K562 (cell line): ENCODE data around the gene PREP. TPM values are rescaled to one million over a fixed set of nuclear protein-coding genes. Genes with fewer than 3 reads are reported as not detected.

Experiments used
- ATAC-seq: fragments of 200-7000 bp; cut with Tn5 transposase; 3 replicates; pipeline ENCODE4 v1.9.1; 2020; ENCODE audit warnings: moderate library complexity
- BruUV-seq: library from RNA; stranded (reverse); fragments of 400-500 nt; replicated peaks from 2 replicates; lab custom pipeline; 2021; lab: Mats Ljungman, UMichigan
- CTCF ChIA-PET: fragments of 300-600 bp; formaldehyde crosslinking; extraction: SDS; loops from one replicate; lab custom pipeline; 2021; ENCODE audit warnings: low intra/inter-chr PET ratio; lab: Yijun Ruan, JAX
- POLR2A ChIA-PET: fragments of 300-600, 350-650 bp; sonication (Branson Sonifier 250); formaldehyde crosslinking; extraction: SDS; loops from one replicate; lab custom pipeline; 2021; ENCODE audit warnings: antibody characterized with exemption, inconsistent platforms; lab: Yijun Ruan, JAX
- DNase-seq, 4 experiments: peaks; one replicate each; pipeline versions ENCODE4 v3.0.0 to v3.0.0-alpha.2; 2011 to 2018; ENCODE audit warnings: low spot score in 3 of 4, mixed read lengths in 3 of 4; ENCODE audit errors: extremely low read depth in 1 of 4
- FAIRE-seq: peaks from 2 replicates; lab custom pipeline; 2011; peaks lifted over from hg19 to GRCh38; lab: Jason Lieb, UNC
- H2AFZ ChIP-seq: 2 replicates; pipeline ENCODE4 v1.6.0; 2011; ENCODE audit warnings: low read depth, low read length, control low read depth, inconsistent platforms
- H3K27ac ChIP-seq: fragments of 200-600 bp; 3 replicates; pipeline ENCODE4 v1.8.0; 2011; ENCODE audit warnings: low read depth, mild to moderate bottlenecking, control low read depth, inconsistent platforms, low read length, moderate library complexity, mixed read lengths; ENCODE audit errors: extremely low read depth
- H3K27me3 ChIP-seq, 2 experiments: fragments of 300-600 bp in 1 of 2; 2 replicates in 1 of 2; 3 replicates in 1 of 2; pipeline versions ENCODE4 v1.6.0 to v1.8.0; 2011; ENCODE audit warnings: inconsistent platforms in 2 of 2, low read length in 2 of 2, mild to moderate bottlenecking in 1 of 2, mixed read lengths in 1 of 2, moderate library complexity in 1 of 2; ENCODE audit not compliant: control insufficient read depth in 2 of 2, insufficient read depth in 2 of 2
- H3K36me3 ChIP-seq: fragments of 300-600 bp; 3 replicates; pipeline ENCODE4 v1.8.0; 2011; ENCODE audit warnings: mild to moderate bottlenecking, low read length, inconsistent platforms; ENCODE audit not compliant: control insufficient read depth, insufficient read depth
- H3K4me1 ChIP-seq, 2 experiments: fragments of 200-600 bp in 1 of 2; replicated peaks in 1 of 2; 2 replicates in 1 of 2; 3 replicates in 1 of 2; pipeline versions ENCODE4 v1.5.1 to v1.8.0; 2011; ENCODE audit warnings: inconsistent platforms in 2 of 2, low read length in 2 of 2, mild to moderate bottlenecking in 1 of 2, mixed read lengths in 1 of 2, moderate library complexity in 1 of 2; ENCODE audit not compliant: control insufficient read depth in 2 of 2, insufficient read depth in 2 of 2
- H3K4me2 ChIP-seq: 2 replicates; pipeline ENCODE4 v1.6.1; 2011; ENCODE audit warnings: low read length, control low read depth, inconsistent platforms, mixed read lengths; ENCODE audit not compliant: insufficient read depth
- H3K4me3 ChIP-seq: fragments of 200-600 bp; sonication (generic), shearing (Covaris generic); 2 replicates; pipeline ENCODE4 v1.5.1; 2016; ENCODE audit warnings: control low read depth, inconsistent platforms
- H3K79me2 ChIP-seq: fragments of 200-600 bp; 3 replicates; pipeline ENCODE4 v1.8.0; 2011; ENCODE audit warnings: low read length, inconsistent platforms; ENCODE audit not compliant: control insufficient read depth, insufficient read depth
- H3K9ac ChIP-seq, 2 experiments: 2 replicates each; pipeline versions ENCODE4 v1.6.0 to v1.6.1; 2011; ENCODE audit warnings: low read depth in 2 of 2, low read length in 2 of 2, control low read depth in 1 of 2, inconsistent platforms in 1 of 2, mild to moderate bottlenecking in 1 of 2, mixed read lengths in 1 of 2; ENCODE audit not compliant: insufficient read depth in 1 of 2
- H3K9me1 ChIP-seq: one replicate; pipeline ENCODE4 v1.6.0; 2011; ENCODE audit warnings: inconsistent platforms, mild to moderate bottlenecking, low read length, moderate library complexity; ENCODE audit not compliant: control insufficient read depth, insufficient read depth
- H3K9me3 ChIP-seq: replicated peaks from 2 replicates; pipeline ENCODE4 v1.5.1; 2011; ENCODE audit warnings: low read depth, low read length, inconsistent platforms; ENCODE audit not compliant: control insufficient read depth, insufficient read depth
- H4K20me1 ChIP-seq: replicated peaks from 2 replicates; pipeline ENCODE4 v1.6.1; 2011; ENCODE audit warnings: low read length, inconsistent platforms, mixed read lengths; ENCODE audit not compliant: control insufficient read depth, insufficient read depth
- CTCF ChIP-seq, 3 experiments: IDR thresholded peaks in 2 of 3; conservative IDR thresholded peaks in 1 of 3; 2 replicates each; pipeline ENCODE4 v1.5.1; 2011 to 2012; ENCODE audit warnings: low read length in 3 of 3, mild to moderate bottlenecking in 3 of 3, control low read depth in 2 of 3, improper control_type of control experiment in 1 of 3, inconsistent platforms in 1 of 3, low read depth in 1 of 3, mixed read lengths in 1 of 3, moderate library complexity in 1 of 3; ENCODE audit not compliant: insufficient read depth in 2 of 3
- DEAF1 ChIP-seq: fragments of 450-650 bp; formaldehyde crosslinking; IDR thresholded peaks from 2 replicates; pipeline ENCODE4 v1.4.0; 2020; ENCODE audit warnings: mild to moderate bottlenecking, moderate library complexity
- LCOR ChIP-seq: sonication (generic); formaldehyde crosslinking; IDR thresholded peaks from 2 replicates; pipeline ENCODE4 v1.8.0; 2022; ENCODE audit warnings: mild to moderate bottlenecking, missing genetic modification reagents
- MAZ ChIP-seq, 2 experiments: fragments of 450-650 bp in 1 of 2; sonication (generic) in 1 of 2; formaldehyde crosslinking; IDR thresholded peaks in 1 of 2; conservative IDR thresholded peaks in 1 of 2; 2 replicates each; pipeline versions ENCODE4 v1.4.0 to v1.5.0; 2020; ENCODE audit warnings: mild to moderate bottlenecking in 1 of 2, missing genetic modification reagents in 1 of 2
- MTA2 ChIP-seq: fragments of 450-650 bp; IDR thresholded peaks from 2 replicates; pipeline ENCODE4 v1.6.1; 2016; ENCODE audit warnings: low read depth
- RAD21 ChIP-seq, 2 experiments: fragments of 250-450 bp in 1 of 2; fragments of 450-650 bp in 1 of 2; sonication (Bioruptor Pico) in 1 of 2; formaldehyde crosslinking in 1 of 2; IDR thresholded peaks in 1 of 2; conservative IDR thresholded peaks in 1 of 2; 2 replicates each; pipeline versions ENCODE4 v1.4.0 to v1.8.0; 2020 to 2022; ENCODE audit warnings: mild to moderate bottlenecking in 2 of 2, moderate library complexity in 1 of 2
- RFX5 ChIP-seq: IDR thresholded peaks from 2 replicates; pipeline ENCODE4 v1.6.1; 2011; ENCODE audit warnings: low read depth, mild to moderate bottlenecking, improper control_type of control experiment, low read length
- WGBS: fragments of 100-300 bp; shearing (Covaris generic); methylation state at CpG from one replicate; pipeline ENCODE4 v1.1.6; 2016; ENCODE audit warnings: low coverage, mixed read lengths; ENCODE audit not compliant: insufficient coverage; ENCODE audit errors: missing lambda C conversion rate; 5-methylcytosine and 5-hydroxymethylcytosine counted together
- in situ Hi-C: fragments of 300-500 bp; cut with MboI; formaldehyde crosslinking; loops from 4 replicates; pipeline ENCODE4 v1.15.0; 2018; ENCODE audit warnings: inconsistent platforms, mixed read lengths
- intact Hi-C: fragments of 100-400 bp; cut with micrococcal nuclease; formaldehyde crosslinking; loops from 2 replicates; pipeline ENCODE4 v1.14.2; 2022
- polyA plus RNA-seq, 8 experiments: library from polyadenylated mRNA; depleted of rRNA in 4 of 8; stranded (reverse) in 5 of 8; unstranded in 3 of 8; fragments of >200 nt; fragmentation: Nextera tagmentation in 2 of 8; fragmentation: Illumina TruSeq in 1 of 8; extraction: Ambion mirVana in 2 of 8; extraction: Trizol in 1 of 8; gene quantifications; 2 replicates each; pipeline versions ENCODE4 v1.2.1 to v1.2.3, GENCODE V29; 2011 to 2014; ENCODE audit warnings: inconsistent platforms in 1 of 8, missing spikeins in 1 of 8
- total RNA-seq, 7 experiments: library from RNA; depleted of rRNA in 6 of 7; stranded (reverse); fragments of >200 nt in 6 of 7; fragmentation: Illumina TruSeq in 2 of 7; extraction: Trizol in 2 of 7; gene quantifications; 2 replicates each; pipeline versions ENCODE4 v1.2.1 to v1.2.3, GENCODE V29; 2011 to 2021; ENCODE audit warnings: low replicate concordance in 1 of 7
- TF ChIP-seq, protein P1 (sequence below), 2 experiments: fragments of 450-650 bp; formaldehyde crosslinking in 1 of 2; IDR thresholded peaks; 2 replicates each; pipeline versions ENCODE4 v1.4.0 to v1.6.1; 2014 to 2020; ENCODE audit warnings: mild to moderate bottlenecking in 2 of 2, borderline replicate concordance in 1 of 2, low read depth in 1 of 2

The PREP gene
- total and polyA plus RNA-seq, 9 of the 15 experiments (the other 6 are each of a cell fraction or from before 2014, with no cell fraction given), result 14.1 to 60.8 (median 28.3) TPM

- BruUV-seq, result no TSS peak
- H3K9me3 ChIP-seq, result no peaks in the 10 kb centered on the region
- H3K9me1 ChIP-seq, result no peaks in the 10 kb centered on the region
- FAIRE-seq (peak; percentile 91), ATAC-seq (peak; percentile 95), DNase-seq (peak; percentile 67 to 72 (median 68))
- no peaks in the 10 kb centered on the region for H4K20me1 ChIP-seq
- no peaks in the 10 kb centered on the region for H3K36me3 ChIP-seq
- ChIA-PET POLR2A (no interaction called here), CTCF (interaction anchor here (0.6 to 2.5 kb wide), 4 partner anchors 312 to 799 kb away, joined by 3 to 12 read pairs (median 4); no protein-coding TSS in a partner anchor)
- intact Hi-C loops, result loop anchor here (1.0 to 5.0 kb wide), 2 partner anchors 337 to 632 kb away; no protein-coding TSS in a partner anchor
- H3K9ac ChIP-seq, result no peak overlapping the region
- H3K27ac ChIP-seq, result no peak overlapping the region
- H3K4me3 ChIP-seq, result no peak overlapping the region
- H3K4me2 ChIP-seq, result no peak overlapping the region
- no peak overlapping the region for H2AFZ ChIP-seq
- 2% methylated on average over 7 of the region's 7 CpGs for WGBS
- in situ Hi-C loops, result no loop called here
- H3K79me2 ChIP-seq, result no peaks in the 10 kb centered on the region
- H3K27me3 ChIP-seq, result peaks cover 0 to 4% of the 10 kb centered on the region in 2 experiments; a peak in 1 of 5 replicates
- H3K4me1 ChIP-seq, result no peaks in the 10 kb centered on the region
- TF ChIP-seq MAZ (CRISPR knock-in tag; conservative IDR thresholded peaks at IDR 0.05 in 1 of 2, IDR thresholded peaks at IDR 0.05 in 1 of 2) (peak in 1 of 2 experiments; percentile 44; a peak in 1 of 4 replicates), DEAF1 (peak; percentile 37; the same call in 1 of the 2 replicates), RAD21 (CRISPR knock-in tag; conservative IDR thresholded peaks at IDR 0.05 in 1 of 2, IDR thresholded peaks at IDR 0.05 in 1 of 2) (peak; percentile 50 to 66), LCOR (CRISPR knock-in tag) (0 out of 2 replicates have a peak, but pooled peaks have one; percentile 29), RFX5 (no peak), CTCF (IDR thresholded peaks at IDR 0.05 in 2 of 3, conservative IDR thresholded peaks at IDR 0.05 in 1 of 3; ENCODE audit: insufficient read depth in 2 of 3, low read depth in 1 of 3, low read length in 3 of 3) (peak; percentile 56 to 70 (median 69)), MTA2 (no peak)
- TF ChIP-seq, protein P1, sequence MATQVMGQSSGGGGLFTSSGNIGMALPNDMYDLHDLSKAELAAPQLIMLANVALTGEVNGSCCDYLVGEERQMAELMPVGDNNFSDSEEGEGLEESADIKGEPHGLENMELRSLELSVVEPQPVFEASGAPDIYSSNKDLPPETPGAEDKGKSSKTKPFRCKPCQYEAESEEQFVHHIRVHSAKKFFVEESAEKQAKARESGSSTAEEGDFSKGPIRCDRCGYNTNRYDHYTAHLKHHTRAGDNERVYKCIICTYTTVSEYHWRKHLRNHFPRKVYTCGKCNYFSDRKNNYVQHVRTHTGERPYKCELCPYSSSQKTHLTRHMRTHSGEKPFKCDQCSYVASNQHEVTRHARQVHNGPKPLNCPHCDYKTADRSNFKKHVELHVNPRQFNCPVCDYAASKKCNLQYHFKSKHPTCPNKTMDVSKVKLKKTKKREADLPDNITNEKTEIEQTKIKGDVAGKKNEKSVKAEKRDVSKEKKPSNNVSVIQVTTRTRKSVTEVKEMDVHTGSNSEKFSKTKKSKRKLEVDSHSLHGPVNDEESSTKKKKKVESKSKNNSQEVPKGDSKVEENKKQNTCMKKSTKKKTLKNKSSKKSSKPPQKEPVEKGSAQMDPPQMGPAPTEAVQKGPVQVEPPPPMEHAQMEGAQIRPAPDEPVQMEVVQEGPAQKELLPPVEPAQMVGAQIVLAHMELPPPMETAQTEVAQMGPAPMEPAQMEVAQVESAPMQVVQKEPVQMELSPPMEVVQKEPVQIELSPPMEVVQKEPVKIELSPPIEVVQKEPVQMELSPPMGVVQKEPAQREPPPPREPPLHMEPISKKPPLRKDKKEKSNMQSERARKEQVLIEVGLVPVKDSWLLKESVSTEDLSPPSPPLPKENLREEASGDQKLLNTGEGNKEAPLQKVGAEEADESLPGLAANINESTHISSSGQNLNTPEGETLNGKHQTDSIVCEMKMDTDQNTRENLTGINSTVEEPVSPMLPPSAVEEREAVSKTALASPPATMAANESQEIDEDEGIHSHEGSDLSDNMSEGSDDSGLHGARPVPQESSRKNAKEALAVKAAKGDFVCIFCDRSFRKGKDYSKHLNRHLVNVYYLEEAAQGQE (IDR thresholded peaks at IDR 0.05; ENCODE audit: borderline replicate concordance), result peak; percentile 34; the same call in 1 of the 2 replicates
- TF ChIP-seq, protein P1 (CRISPR knock-in tag; IDR thresholded peaks at IDR 0.05; ENCODE audit: low read depth), result no peak
Measured at GRCh38 chr6:105424175-105424783, 21.4 kb upstream of the PREP start.
